Trophoblast cell (in vitro differentiated cells and primary cell): ENCODE data around the gene USB1.

ENCODE experiments used
- DNase-seq, 2 donors: peaks; one replicate each; pipeline ENCODE4 v3.0.0-alpha.2; 2016
- H2AFZ ChIP-seq: 2 replicates; pipeline ENCODE4 v1.6.1; 2013; ENCODE audit warnings: low read length, moderate library complexity, mild to moderate bottlenecking; ENCODE audit not compliant: insufficient read depth, poor library complexity
- H2AK5ac ChIP-seq: 2 replicates; pipeline ENCODE4 v1.6.1; 2013; ENCODE audit warnings: mild to moderate bottlenecking, low read length
- H2BK120ac ChIP-seq: 2 replicates; pipeline ENCODE4 v1.6.1; 2013; ENCODE audit warnings: low read length, mild to moderate bottlenecking, moderate library complexity; ENCODE audit not compliant: insufficient read depth, poor library complexity
- H2BK12ac ChIP-seq: 2 replicates; pipeline ENCODE4 v1.6.1; 2013; ENCODE audit warnings: mild to moderate bottlenecking, low read length, moderate library complexity
- H2BK5ac ChIP-seq: 2 replicates; pipeline ENCODE4 v1.6.1; 2013; ENCODE audit warnings: low read length, low read depth, moderate library complexity, mild to moderate bottlenecking; ENCODE audit not compliant: poor library complexity
- H3K14ac ChIP-seq: 2 replicates; pipeline ENCODE4 v1.6.1; 2013; ENCODE audit warnings: mild to moderate bottlenecking, low read length
- H3K18ac ChIP-seq: 2 replicates; pipeline ENCODE4 v1.6.1; 2013; ENCODE audit warnings: mild to moderate bottlenecking, low read length
- H3K23ac ChIP-seq: 2 replicates; pipeline ENCODE4 v1.6.1; 2013; ENCODE audit warnings: low read length
- H3K27ac ChIP-seq: 2 replicates; pipeline ENCODE4 v1.5.1; 2013; ENCODE audit warnings: low read depth, mild to moderate bottlenecking, inconsistent platforms, low read length, moderate library complexity
- H3K27me3 ChIP-seq: 2 replicates; pipeline ENCODE4 v1.6.1; 2013; ENCODE audit warnings: inconsistent platforms, mild to moderate bottlenecking, low read length, moderate library complexity; ENCODE audit not compliant: insufficient read depth
- H3K36me3 ChIP-seq, 2 experiments: 1 replicate in 1 of 2; 2 replicates in 1 of 2; pipeline ENCODE4 v1.6.1; 2013; ENCODE audit warnings: low read length in 2 of 2, mild to moderate bottlenecking in 2 of 2, moderate library complexity in 1 of 2; ENCODE audit not compliant: insufficient read depth in 2 of 2, control insufficient read depth in 1 of 2
- H3K4ac ChIP-seq: 2 replicates; pipeline ENCODE4 v1.6.1; 2013; ENCODE audit warnings: low read depth, mild to moderate bottlenecking, low read length, moderate library complexity
- H3K4me1 ChIP-seq, 2 experiments: 1 replicate in 1 of 2; 2 replicates in 1 of 2; pipeline ENCODE4 v1.6.1; 2013; ENCODE audit warnings: low read length in 2 of 2, mild to moderate bottlenecking in 2 of 2, moderate library complexity in 1 of 2; ENCODE audit not compliant: insufficient read depth in 2 of 2, control insufficient read depth in 1 of 2
- H3K4me2 ChIP-seq: 2 replicates; pipeline ENCODE4 v1.6.1; 2013; ENCODE audit warnings: inconsistent platforms, mild to moderate bottlenecking, low read length, moderate library complexity
- H3K4me3 ChIP-seq: 2 replicates; pipeline ENCODE4 v1.5.1; 2013; ENCODE audit warnings: mild to moderate bottlenecking, low read depth, low read length, inconsistent platforms
- H3K79me1 ChIP-seq: one replicate; pipeline ENCODE4 v1.6.1; 2013; ENCODE audit warnings: low read length
- H3K79me2 ChIP-seq: 2 replicates; pipeline ENCODE4 v1.6.1; 2013; ENCODE audit warnings: low read length, mild to moderate bottlenecking; ENCODE audit not compliant: control insufficient read depth, insufficient read depth, poor library complexity
- H3K9ac ChIP-seq: 2 replicates; pipeline ENCODE4 v1.6.1; 2013; ENCODE audit warnings: mild to moderate bottlenecking, low read length
- H3K9me3 ChIP-seq: 2 replicates; pipeline ENCODE4 v1.6.1; 2013; ENCODE audit warnings: low read depth, mild to moderate bottlenecking, control low read depth, inconsistent platforms, low read length; ENCODE audit not compliant: insufficient read depth
- H4K12ac ChIP-seq: 2 replicates; pipeline ENCODE4 v1.6.1; 2013; ENCODE audit warnings: low read depth, mild to moderate bottlenecking, low read length, moderate library complexity
- H4K8ac ChIP-seq: 2 replicates; pipeline ENCODE4 v1.6.1; 2013; ENCODE audit warnings: low read depth, mild to moderate bottlenecking, low read length, moderate library complexity
- H4K91ac ChIP-seq: one replicate; pipeline ENCODE4 v1.6.1; 2013; ENCODE audit warnings: low read depth, mild to moderate bottlenecking, low read length, moderate library complexity
- WGBS: extraction: QIAGEN DNeasy Blood & Tissue Kit; methylation state at CpG from one replicate; pipeline ENCODE4 v1.1.7; 2013; ENCODE audit warnings: missing lambda C conversion rate; ENCODE audit not compliant: insufficient read length, insufficient coverage; ENCODE audit errors: extremely low coverage; 5-methylcytosine and 5-hydroxymethylcytosine counted together

Gene USB1

DNA sequence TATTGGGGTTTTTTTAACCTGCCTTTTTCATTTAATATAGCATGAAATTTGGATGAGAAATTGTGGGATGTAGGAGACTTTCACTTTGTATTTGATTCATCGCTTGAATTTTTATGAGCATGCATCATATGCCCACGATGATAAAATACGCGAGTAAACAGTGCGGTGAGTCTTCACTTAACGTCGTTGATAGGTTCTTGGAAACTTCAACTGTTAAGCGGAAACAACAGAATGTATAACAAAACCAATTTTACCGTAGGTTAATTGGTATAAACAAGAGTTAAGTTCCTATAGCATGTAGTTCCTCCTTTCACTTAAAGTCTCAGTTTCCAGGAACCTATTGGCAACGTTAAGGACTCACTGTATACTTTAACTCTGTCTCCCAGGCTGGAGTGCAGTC is 53.1 kb downstream of the USB1 start:
- Histone ChIP-seq H3K27ac (no peak overlapping the region), H3K4me2 (no peak overlapping the region), H2AFZ (no peak overlapping the region), H3K9ac (no peak overlapping the region), H2BK5ac (no peak overlapping the region), H3K79me2 (no peaks in the 10 kb centered on the region), H3K9me3 (no peaks in the 10 kb centered on the region), H2BK120ac (no peak overlapping the region), H2BK12ac (no peak overlapping the region), H3K4me3 (no peak overlapping the region), H3K4ac (no peak overlapping the region), H4K12ac (no peak overlapping the region), H3K36me3 (no peaks in the 10 kb centered on the region), H3K23ac (no peak overlapping the region), H4K91ac (no peak overlapping the region), H3K4me1 (peaks cover 4 to 7% of the 10 kb centered on the region in 2 experiments), H3K18ac (no peak overlapping the region), H3K14ac (no peak overlapping the region), H2AK5ac (no peak overlapping the region), H3K27me3 (no peaks in the 10 kb centered on the region), H4K8ac (no peak overlapping the region), H3K79me1 (no peaks in the 10 kb centered on the region)
- WGBS, result no CpG with 5 or more reads among the region's 10 CpGs
- no peak for DNase-seq

DNA sequence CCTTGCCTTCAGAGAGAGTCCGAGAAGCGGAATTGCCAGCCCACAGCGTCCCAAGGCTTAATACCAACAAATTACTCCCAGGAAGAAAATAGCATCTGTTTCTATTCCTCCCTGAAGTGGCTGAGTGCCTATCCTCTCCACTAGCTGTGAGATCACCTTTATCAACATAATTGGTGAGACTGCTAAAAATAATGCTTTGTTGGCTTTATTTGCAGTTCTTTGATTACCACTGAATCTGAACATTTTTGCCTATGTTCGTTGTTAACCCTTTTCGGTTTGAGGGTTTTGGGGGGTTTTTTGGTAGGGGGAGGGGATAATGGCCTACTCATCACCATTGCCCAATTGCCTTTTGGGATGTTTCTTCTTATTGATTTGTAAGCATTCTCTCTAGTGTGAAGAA is 55.4 kb downstream of the USB1 start:
- Histone ChIP-seq H3K9me3 (peaks cover 2% of the 10 kb centered on the region), H2AK5ac (no peak overlapping the region), H3K27ac (no peak overlapping the region), H4K8ac (no peak overlapping the region), H2BK12ac (no peak overlapping the region), H3K79me2 (no peaks in the 10 kb centered on the region), H4K12ac (no peak overlapping the region), H3K4ac (no peak overlapping the region), H2AFZ (no peak overlapping the region), H3K18ac (no peak overlapping the region), H4K91ac (no peak overlapping the region), H3K9ac (no peak overlapping the region), H2BK5ac (no peak overlapping the region), H3K4me2 (no peak overlapping the region), H3K27me3 (no peaks in the 10 kb centered on the region), H3K14ac (no peak overlapping the region), H3K4me1 (peaks cover 3 to 4% of the 10 kb centered on the region in 2 experiments), H3K23ac (no peak overlapping the region), H3K36me3 (no peaks in the 10 kb centered on the region), H2BK120ac (no peak overlapping the region), H3K4me3 (no peak overlapping the region), H3K79me1 (no peaks in the 10 kb centered on the region)
- WGBS, result no CpG with 5 or more reads among the region's 5 CpGs
- no peak for DNase-seq

DNA sequence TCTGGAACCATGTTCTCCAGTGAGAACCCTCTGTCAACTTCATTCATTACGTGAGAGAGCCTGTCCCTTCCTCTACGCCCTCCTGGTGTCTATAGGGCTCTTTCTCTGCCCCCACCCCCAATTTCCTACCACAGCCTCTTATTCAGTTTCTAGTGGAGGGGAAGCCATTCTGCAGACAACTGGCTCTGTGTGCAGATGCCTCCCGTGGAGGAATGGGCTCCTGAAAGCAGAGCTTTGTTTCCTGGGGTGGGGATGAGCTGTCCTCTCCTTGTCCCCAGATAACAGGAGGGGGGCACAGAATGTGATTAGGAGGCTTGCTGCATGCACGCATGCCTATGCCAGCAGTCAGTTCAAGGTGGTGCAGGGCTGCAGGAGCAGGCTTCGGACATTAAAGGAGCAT is 55.9 kb downstream of the USB1 start:
- H3K79me2 ChIP-seq, result no peaks in the 10 kb centered on the region
- H2BK12ac ChIP-seq, result no peak overlapping the region
- H2BK5ac ChIP-seq, result no peak overlapping the region
- no peak overlapping the region for H3K4ac ChIP-seq
- peaks cover 3 to 4% of the 10 kb centered on the region in 2 experiments for H3K4me1 ChIP-seq
- H3K18ac ChIP-seq, result no peak overlapping the region
- H3K4me3 ChIP-seq, result no peak overlapping the region
- H3K9ac ChIP-seq, result no peak overlapping the region
- H4K8ac ChIP-seq, result no peak overlapping the region
- no peaks in the 10 kb centered on the region for H3K27me3 ChIP-seq
- H2AK5ac ChIP-seq, result no peak overlapping the region
- H2AFZ ChIP-seq, result no peak overlapping the region
- no peak overlapping the region for H3K4me2 ChIP-seq
- no peaks in the 10 kb centered on the region for H3K79me1 ChIP-seq
- H3K23ac ChIP-seq, result no peak overlapping the region
- no CpG with 5 or more reads among the region's 5 CpGs for WGBS
- no peak overlapping the region for H4K12ac ChIP-seq
- H3K36me3 ChIP-seq, result no peaks in the 10 kb centered on the region
- no peak overlapping the region for H2BK120ac ChIP-seq
- DNase-seq, result no peak
- no peak overlapping the region for H4K91ac ChIP-seq
- peaks cover 2% of the 10 kb centered on the region for H3K9me3 ChIP-seq
- no peak overlapping the region for H3K27ac ChIP-seq
- H3K14ac ChIP-seq, result no peak overlapping the region

DNA sequence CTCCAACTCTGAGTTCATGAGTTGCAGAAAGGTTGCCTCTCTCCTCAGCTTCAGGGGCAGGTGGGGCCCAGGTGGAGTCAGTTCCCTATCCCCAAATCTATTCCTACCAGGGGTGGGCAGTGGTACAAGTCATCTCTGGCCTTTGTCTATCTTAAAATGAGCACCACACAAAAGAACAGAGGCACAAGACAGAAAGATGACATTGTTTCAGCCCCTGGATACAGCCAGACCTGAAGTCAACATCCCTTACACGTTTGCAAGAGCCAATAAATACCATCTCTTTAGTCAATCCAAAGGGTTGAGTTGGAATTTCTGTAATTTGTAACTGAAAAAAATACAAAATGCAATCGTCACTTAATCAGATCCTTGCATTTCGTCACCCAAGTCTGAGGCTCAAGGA is 56.6 kb downstream of the USB1 start:
- Histone ChIP-seq H3K27ac (no peak overlapping the region), H3K79me2 (no peaks in the 10 kb centered on the region), H4K91ac (no peak overlapping the region), H3K36me3 (no peaks in the 10 kb centered on the region), H2BK120ac (no peak overlapping the region), H3K4me2 (no peak overlapping the region), H3K18ac (no peak overlapping the region), H2AK5ac (no peak overlapping the region), H3K4me1 (peaks cover 3 to 4% of the 10 kb centered on the region in 2 experiments), H3K9me3 (peaks cover 2% of the 10 kb centered on the region), H4K12ac (no peak overlapping the region), H3K79me1 (no peaks in the 10 kb centered on the region), H3K27me3 (no peaks in the 10 kb centered on the region), H3K4me3 (no peak overlapping the region), H3K14ac (no peak overlapping the region), H2BK5ac (no peak overlapping the region), H3K9ac (no peak overlapping the region), H4K8ac (no peak overlapping the region), H2AFZ (no peak overlapping the region), H3K23ac (no peak overlapping the region), H2BK12ac (no peak overlapping the region), H3K4ac (no peak overlapping the region)
- no peak for DNase-seq
- no CpG with 5 or more reads among the region's 3 CpGs for WGBS
